T-helper 2 cell treated with Interferon-gamma antibody and Interleukin-4, amounts not matched to agents 5 μg/mL and 100 μg/mL, for 36 hours (primary cell): ENCODE measurements around the gene FABP3.

Source experiments
- DNase-seq: peaks from one replicate; pipeline ENCODE4 v3.0.0; 2021; ENCODE audit warnings: low spot score
- H3K27ac Mint-ChIP-seq: one replicate; pipeline ENCODE4 v1.8.0; 2021; ENCODE audit warnings: mild to moderate bottlenecking, mixed read lengths
- H3K27me3 Mint-ChIP-seq: one replicate; pipeline ENCODE4 v1.8.0; 2021; ENCODE audit warnings: low read depth, mixed read lengths
- H3K36me3 Mint-ChIP-seq: one replicate; pipeline ENCODE4 v1.8.0; 2021; ENCODE audit warnings: low read depth, mixed read lengths
- H3K4me1 Mint-ChIP-seq: one replicate; pipeline ENCODE4 v1.8.0; 2021; ENCODE audit warnings: low read depth, mixed read lengths
- H3K4me3 Mint-ChIP-seq: one replicate; pipeline ENCODE4 v1.8.0; 2022; ENCODE audit warnings: mild to moderate bottlenecking, moderate library complexity, mixed read lengths
- H3K9me3 Mint-ChIP-seq: one replicate; pipeline ENCODE4 v1.8.0; 2021; ENCODE audit warnings: mixed read lengths

Gene FABP3

GRCh38 chr1:31409946-31410858, 37.3 kb upstream of the FABP3 start:
- H3K4me3 Mint-ChIP-seq, result no peak overlapping the region
- no peak overlapping the region for H3K27ac Mint-ChIP-seq
- no peaks in the 10 kb centered on the region for H3K36me3 Mint-ChIP-seq
- H3K9me3 Mint-ChIP-seq, result no peaks in the 10 kb centered on the region
- H3K27me3 Mint-ChIP-seq, result peaks cover 40% of the 10 kb centered on the region
- H3K4me1 Mint-ChIP-seq, result peaks cover 3% of the 10 kb centered on the region
- DNase-seq, result no peak

- H3K27me3 Mint-ChIP-seq, result peaks cover 27% of the 10 kb centered on the region
- H3K9me3 Mint-ChIP-seq, result no peaks in the 10 kb centered on the region
- DNase-seq, result no peak
- peaks cover 3% of the 10 kb centered on the region for H3K4me1 Mint-ChIP-seq
- H3K27ac Mint-ChIP-seq, result no peak overlapping the region
- H3K36me3 Mint-ChIP-seq, result no peaks in the 10 kb centered on the region
- H3K4me3 Mint-ChIP-seq, result no peak overlapping the region
These were observed 36.0 kb upstream of the FABP3 start for GRCh38 chr1:31408788-31409318.

- Mint-ChIP-seq H3K4me1 (no peaks in the 10 kb centered on the region), H3K36me3 (no peaks in the 10 kb centered on the region), H3K4me3 (no peak overlapping the region), H3K27ac (no peak overlapping the region), H3K9me3 (no peaks in the 10 kb centered on the region), H3K27me3 (peaks cover 17% of the 10 kb centered on the region)
- no peak for DNase-seq
These were observed 34.3 kb upstream of the FABP3 start for GRCh38 chr1:31407029-31407626.

- no peaks in the 10 kb centered on the region for H3K4me1 Mint-ChIP-seq
- H3K4me3 Mint-ChIP-seq, result no peak overlapping the region
- H3K27me3 Mint-ChIP-seq, result peaks cover 3% of the 10 kb centered on the region
- H3K9me3 Mint-ChIP-seq, result no peaks in the 10 kb centered on the region
- no peak for DNase-seq
- no peak overlapping the region for H3K27ac Mint-ChIP-seq
- no peaks in the 10 kb centered on the region for H3K36me3 Mint-ChIP-seq
These were observed 32.8 kb upstream of the FABP3 start for GRCh38 chr1:31405578-31406245.

DNA sequence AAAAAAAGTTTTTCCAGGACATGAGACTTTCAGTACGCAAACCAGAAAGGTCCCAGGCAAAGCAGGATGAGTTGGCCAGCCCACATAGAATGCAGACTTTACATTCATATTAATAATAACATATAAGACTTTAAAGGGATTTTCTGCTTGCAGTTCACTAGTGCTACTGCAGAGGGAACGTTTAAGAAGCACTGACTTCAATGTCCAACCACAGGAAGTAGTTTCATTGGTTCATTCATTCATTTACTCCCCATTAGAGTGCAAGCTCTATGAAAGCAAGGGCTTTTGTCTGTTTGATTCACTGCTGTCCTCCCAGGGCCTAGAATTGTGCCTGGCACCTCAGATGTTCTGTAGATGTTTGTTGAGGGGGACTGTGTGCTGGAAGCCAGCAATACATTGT, 28.4 kb upstream of the FABP3 start:
- Mint-ChIP-seq H3K4me1 (no peaks in the 10 kb centered on the region), H3K27me3 (no peaks in the 10 kb centered on the region), H3K9me3 (no peaks in the 10 kb centered on the region), H3K27ac (no peak overlapping the region), H3K4me3 (no peak overlapping the region), H3K36me3 (no peaks in the 10 kb centered on the region)
- no peak for DNase-seq

DNA sequence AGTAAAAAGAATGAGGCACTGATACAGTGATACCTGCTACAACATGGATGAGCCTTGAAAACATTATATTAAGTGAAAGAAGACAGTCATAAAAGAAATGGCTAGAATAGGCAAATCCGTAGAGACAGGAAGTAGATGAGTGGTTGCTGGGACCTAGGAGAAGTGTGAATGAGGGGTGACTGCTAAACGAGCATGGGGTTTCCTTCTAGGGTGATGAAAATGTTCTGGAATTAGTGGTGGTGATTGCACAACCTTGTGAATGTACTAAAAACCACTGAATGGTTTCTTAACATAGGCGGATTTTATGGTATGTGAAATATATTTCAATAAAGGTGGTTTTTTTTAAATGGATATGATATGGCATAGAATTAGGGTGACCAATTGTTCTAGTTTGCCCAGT, 27.5 kb upstream of the FABP3 start:
- Mint-ChIP-seq H3K27me3 (peaks cover under 1% of the 10 kb centered on the region), H3K4me3 (no peak overlapping the region), H3K27ac (no peak overlapping the region), H3K4me1 (peaks cover 1% of the 10 kb centered on the region), H3K36me3 (no peaks in the 10 kb centered on the region), H3K9me3 (no peaks in the 10 kb centered on the region)
- DNase-seq, result no peak

- Mint-ChIP-seq H3K27me3 (peaks cover 2% of the 10 kb centered on the region), H3K4me1 (peaks cover 4% of the 10 kb centered on the region), H3K27ac (no peak overlapping the region), H3K9me3 (no peaks in the 10 kb centered on the region), H3K36me3 (no peaks in the 10 kb centered on the region), H3K4me3 (no peak overlapping the region)
- DNase-seq, result no peak
These were observed 27.1 kb upstream of the FABP3 start for GRCh38 chr1:31399976-31400375.

DNA sequence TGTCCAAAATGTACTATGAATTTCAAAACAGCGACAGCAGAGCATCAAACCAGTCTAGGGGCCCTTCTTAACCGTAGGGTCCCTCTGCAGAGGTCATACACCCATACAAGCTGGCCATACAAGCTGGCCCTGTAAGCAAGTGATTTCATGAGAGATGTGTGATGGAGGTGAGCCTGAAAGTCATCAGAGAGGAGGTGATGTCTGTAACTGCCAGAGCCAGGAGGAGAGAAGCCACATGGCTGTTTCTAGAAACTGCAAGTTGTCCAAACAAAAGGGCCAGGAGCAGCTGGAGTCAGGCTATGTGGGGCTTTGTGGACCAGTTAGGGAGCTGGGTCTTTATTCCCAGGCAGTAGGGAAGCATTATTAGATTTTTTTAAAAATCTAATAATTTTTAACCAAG, 25.4 kb upstream of the FABP3 start:
- Mint-ChIP-seq H3K27me3 (peaks cover 2% of the 10 kb centered on the region), H3K27ac (no peak overlapping the region), H3K36me3 (no peaks in the 10 kb centered on the region), H3K9me3 (no peaks in the 10 kb centered on the region), H3K4me3 (no peak overlapping the region), H3K4me1 (peaks cover 12% of the 10 kb centered on the region)
- no peak for DNase-seq

GRCh38 chr1:31397360-31398095, 24.7 kb upstream of the FABP3 start:
- H3K9me3 Mint-ChIP-seq, result no peaks in the 10 kb centered on the region
- H3K27ac Mint-ChIP-seq, result no peak overlapping the region
- H3K36me3 Mint-ChIP-seq, result no peaks in the 10 kb centered on the region
- no peak for DNase-seq
- peaks cover 12% of the 10 kb centered on the region for H3K4me1 Mint-ChIP-seq
- H3K27me3 Mint-ChIP-seq, result peaks cover 2% of the 10 kb centered on the region
- no peak overlapping the region for H3K4me3 Mint-ChIP-seq

DNA sequence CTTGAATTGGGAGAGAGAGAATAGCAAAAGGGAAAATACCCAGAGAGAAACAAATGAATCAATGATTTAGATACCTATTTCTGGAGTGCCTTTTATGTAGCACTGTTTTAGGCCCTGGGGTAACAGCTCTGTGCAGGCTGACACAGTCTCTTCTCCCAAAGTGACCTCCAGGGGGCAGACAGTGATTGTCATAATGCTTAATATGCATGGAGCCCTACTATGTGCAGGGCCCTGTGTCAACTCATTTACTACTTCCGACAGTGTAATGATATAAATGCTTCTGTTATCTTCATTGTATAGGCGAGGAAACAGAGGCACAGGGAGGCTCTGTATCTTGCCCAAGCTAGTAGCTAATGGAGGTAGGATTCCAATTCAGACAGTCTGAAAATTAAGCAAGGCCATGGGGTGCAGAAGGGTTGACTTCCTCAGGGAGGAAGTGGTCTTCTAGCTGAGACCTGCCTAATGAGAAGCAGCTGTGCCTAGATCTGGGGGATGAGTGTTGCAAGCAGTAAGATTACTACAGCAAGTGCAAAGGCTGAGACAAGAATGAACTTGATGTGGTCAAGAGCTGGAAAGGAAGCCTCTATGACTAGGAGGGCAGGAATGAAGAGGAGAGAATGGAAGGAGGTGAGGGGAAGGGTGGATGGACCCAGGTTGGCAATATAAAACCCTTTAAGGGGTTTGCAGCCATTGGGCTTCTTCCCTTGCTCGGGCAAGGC, 23.9 kb upstream of the FABP3 start:
- no peaks in the 10 kb centered on the region for H3K9me3 Mint-ChIP-seq
- H3K4me1 Mint-ChIP-seq, result peaks cover 12% of the 10 kb centered on the region
- DNase-seq, result no peak
- H3K27ac Mint-ChIP-seq, result no peak overlapping the region
- no peaks in the 10 kb centered on the region for H3K36me3 Mint-ChIP-seq
- H3K27me3 Mint-ChIP-seq, result peaks cover 2% of the 10 kb centered on the region
- no peak overlapping the region for H3K4me3 Mint-ChIP-seq

GRCh38 chr1:31394584-31395193, 21.8 kb upstream of the FABP3 start:
- Mint-ChIP-seq H3K36me3 (no peaks in the 10 kb centered on the region), H3K9me3 (no peaks in the 10 kb centered on the region), H3K27ac (no peak overlapping the region), H3K4me3 (peak overlapping the region; percentile 86), H3K4me1 (peaks cover 12% of the 10 kb centered on the region), H3K27me3 (peaks cover 2% of the 10 kb centered on the region)
- DNase-seq, result peak; percentile 71

- no peak for DNase-seq
- H3K9me3 Mint-ChIP-seq, result no peaks in the 10 kb centered on the region
- no peak overlapping the region for H3K4me3 Mint-ChIP-seq
- H3K4me1 Mint-ChIP-seq, result peaks cover 12% of the 10 kb centered on the region
- H3K36me3 Mint-ChIP-seq, result no peaks in the 10 kb centered on the region
- peaks cover 2% of the 10 kb centered on the region for H3K27me3 Mint-ChIP-seq
- no peak overlapping the region for H3K27ac Mint-ChIP-seq
These were observed 20.6 kb upstream of the FABP3 start for GRCh38 chr1:31393463-31393862.

DNA sequence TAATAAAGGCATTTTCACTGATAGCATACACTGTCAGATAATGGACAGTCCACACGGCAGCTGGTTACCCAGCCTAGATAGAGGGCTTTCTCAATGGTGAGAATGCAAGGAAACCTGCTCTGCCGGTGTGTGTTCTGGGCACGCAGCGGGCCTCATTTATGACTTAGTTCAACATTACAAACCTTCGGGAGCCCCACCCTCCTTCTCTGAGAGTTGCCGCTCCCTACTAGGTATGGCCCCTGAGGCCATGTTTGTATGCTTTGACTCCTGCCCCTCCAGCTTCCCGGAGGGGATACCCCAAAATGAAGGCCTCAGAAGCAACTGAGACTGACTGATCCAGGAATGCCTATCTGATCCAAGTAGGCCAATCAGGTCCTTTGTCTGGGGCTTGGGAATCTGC, 17.2 kb upstream of the FABP3 start:
- no peak overlapping the region for H3K4me3 Mint-ChIP-seq
- H3K27me3 Mint-ChIP-seq, result no peaks in the 10 kb centered on the region
- peaks cover 9% of the 10 kb centered on the region for H3K4me1 Mint-ChIP-seq
- H3K9me3 Mint-ChIP-seq, result no peaks in the 10 kb centered on the region
- H3K27ac Mint-ChIP-seq, result no peak overlapping the region
- no peak for DNase-seq
- H3K36me3 Mint-ChIP-seq, result no peaks in the 10 kb centered on the region
